ENCODE data around the gene JAZF1. TPM values are rescaled to one million over a fixed set of nuclear protein-coding genes. Genes with fewer than 3 reads are reported as not detected.

Gene JAZF1
- total and polyA plus RNA-seq, 9 donors, result 10.4 to 36.0 (median 19.9) TPM

DNA sequence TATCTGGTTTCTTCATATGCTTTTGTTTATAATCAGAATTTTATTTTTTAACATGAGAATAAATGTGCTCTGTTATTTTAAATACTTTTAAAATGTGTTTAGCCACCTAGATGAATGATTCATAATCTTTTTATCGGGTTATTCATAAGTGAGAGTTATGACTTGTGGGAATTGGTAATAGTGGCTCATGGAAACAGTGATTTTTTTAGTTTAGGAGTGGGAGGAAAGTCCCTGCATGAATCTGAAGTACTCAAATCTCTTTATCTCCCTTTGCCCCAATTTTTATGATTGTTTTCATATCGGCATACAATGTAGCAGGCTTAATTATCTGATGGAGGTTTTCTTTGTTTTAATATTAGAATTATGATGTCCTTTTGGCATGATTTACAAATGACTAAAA lies 397.7 kb downstream of the JAZF1 start:
- DNase-seq, result no peak
- H3K27me3 ChIP-seq, result no peaks in the 10 kb centered on the region
- intact Hi-C loops (cut with DNase I), result no loop called here
- H3K4me1 ChIP-seq (ENCODE audit: insufficient read depth), result no peaks in the 10 kb centered on the region
- H3K4me3 ChIP-seq, result no peak overlapping the region
- H3K36me3 ChIP-seq, result no peaks in the 10 kb centered on the region
- TF ChIP-seq POLR2A (IDR thresholded peaks at IDR 0.05) (no peak), EP300 (IDR thresholded peaks at IDR 0.05) (no peak)
- TF ChIP-seq, protein P1, sequence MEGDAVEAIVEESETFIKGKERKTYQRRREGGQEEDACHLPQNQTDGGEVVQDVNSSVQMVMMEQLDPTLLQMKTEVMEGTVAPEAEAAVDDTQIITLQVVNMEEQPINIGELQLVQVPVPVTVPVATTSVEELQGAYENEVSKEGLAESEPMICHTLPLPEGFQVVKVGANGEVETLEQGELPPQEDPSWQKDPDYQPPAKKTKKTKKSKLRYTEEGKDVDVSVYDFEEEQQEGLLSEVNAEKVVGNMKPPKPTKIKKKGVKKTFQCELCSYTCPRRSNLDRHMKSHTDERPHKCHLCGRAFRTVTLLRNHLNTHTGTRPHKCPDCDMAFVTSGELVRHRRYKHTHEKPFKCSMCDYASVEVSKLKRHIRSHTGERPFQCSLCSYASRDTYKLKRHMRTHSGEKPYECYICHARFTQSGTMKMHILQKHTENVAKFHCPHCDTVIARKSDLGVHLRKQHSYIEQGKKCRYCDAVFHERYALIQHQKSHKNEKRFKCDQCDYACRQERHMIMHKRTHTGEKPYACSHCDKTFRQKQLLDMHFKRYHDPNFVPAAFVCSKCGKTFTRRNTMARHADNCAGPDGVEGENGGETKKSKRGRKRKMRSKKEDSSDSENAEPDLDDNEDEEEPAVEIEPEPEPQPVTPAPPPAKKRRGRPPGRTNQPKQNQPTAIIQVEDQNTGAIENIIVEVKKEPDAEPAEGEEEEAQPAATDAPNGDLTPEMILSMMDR (IDR thresholded peaks at IDR 0.05), result no peak
- 58 to 65% (median 64%) methylated on average over 2 of the region's 2 CpGs for WGBS, 3 donors
- no peaks in the 10 kb centered on the region for H3K9me3 ChIP-seq
- no peak overlapping the region for H3K27ac ChIP-seq

DNA sequence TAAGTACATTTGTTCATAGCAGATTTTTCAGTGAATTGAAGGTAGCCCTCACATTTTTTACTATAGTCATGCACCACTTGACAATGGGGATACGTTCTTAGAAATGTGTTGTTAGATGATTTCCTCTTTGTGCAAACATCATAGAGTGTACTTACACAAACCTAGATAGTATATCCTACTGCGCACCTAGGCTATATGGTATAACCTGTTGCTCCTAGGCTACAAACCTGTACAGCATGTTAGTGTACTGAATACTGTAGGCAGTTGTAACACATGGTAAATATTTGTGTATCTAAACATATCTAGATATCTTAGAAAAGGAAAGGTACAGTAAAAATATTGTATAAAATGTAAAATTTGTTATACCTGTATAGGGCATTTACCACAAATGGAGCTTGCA lies 399.4 kb downstream of the JAZF1 start:
- intact Hi-C loops (cut with DNase I), result no loop called here
- no peaks in the 10 kb centered on the region for H3K4me1 ChIP-seq (ENCODE audit: insufficient read depth)
- H3K36me3 ChIP-seq, result no peaks in the 10 kb centered on the region
- DNase-seq, result no peak
- TF ChIP-seq POLR2A (IDR thresholded peaks at IDR 0.05), result no peak
- TF ChIP-seq, protein P1 (IDR thresholded peaks at IDR 0.05), result no peak
- no peak for TF ChIP-seq EP300 (IDR thresholded peaks at IDR 0.05)
- no peak overlapping the region for H3K27ac ChIP-seq
- 96 to 99% (median 98%) methylated on average over 2 of the region's 2 CpGs for WGBS, 3 donors
- no peaks in the 10 kb centered on the region for H3K27me3 ChIP-seq
- H3K9me3 ChIP-seq, result no peaks in the 10 kb centered on the region
- no peak overlapping the region for H3K4me3 ChIP-seq

Small RNAs within 50 kb of the gene (small RNA-seq; reads per million reads assigned to genes)
- gene RNU6-979P, result not detected

Other genes starting within 250 kb of the JAZF1 start
- 10 to 100 TPM in 1 of 7 donors, 1 to 10 TPM in 5, under 1 TPM in 1; 0.71 to 15.0 (median 2.7) TPM for gene CREB5, start 231.7 kb upstream of the JAZF1 start, total RNA-seq
- 1 to 10 TPM; 1.1 to 4.3 TPM for gene CREB5, start 231.7 kb upstream of the JAZF1 start, polyA plus RNA-seq